Osteoblast (primary cell): ENCODE measurements around the gene C9orf43. TPM values are rescaled to one million over a fixed set of nuclear protein-coding genes. Genes with fewer than 3 reads are reported as not detected.

Source experiments
- DNase-seq: peaks from one replicate; pipeline ENCODE4 v3.0.0; 2011; ENCODE audit warnings: low spot score, mixed read lengths; ENCODE audit not compliant: insufficient read length; ENCODE audit errors: missing footprints
- H2AFZ ChIP-seq: 2 replicates; pipeline ENCODE4 v1.6.0; 2011; ENCODE audit warnings: mild to moderate bottlenecking, low read length
- H3K27ac ChIP-seq: 2 replicates; pipeline ENCODE4 v1.5.1; 2011; ENCODE audit warnings: mild to moderate bottlenecking, low read depth, low read length, moderate library complexity
- H3K27me3 ChIP-seq: 2 replicates; pipeline ENCODE4 v1.6.0; 2012; ENCODE audit warnings: mild to moderate bottlenecking, control low read depth, inconsistent platforms, low read length, moderate library complexity; ENCODE audit not compliant: insufficient read depth
- H3K36me3 ChIP-seq: 2 replicates; pipeline ENCODE4 v1.5.1; 2011; ENCODE audit warnings: mild to moderate bottlenecking, low read length, control low read depth, moderate library complexity; ENCODE audit not compliant: insufficient read depth
- H3K4me1 ChIP-seq: 2 replicates; pipeline ENCODE4 v1.5.1; 2011; ENCODE audit warnings: mild to moderate bottlenecking, low read length, control low read depth, moderate library complexity; ENCODE audit not compliant: insufficient read depth
- H3K4me2 ChIP-seq: 2 replicates; pipeline ENCODE4 v1.6.0; 2011; ENCODE audit warnings: mild to moderate bottlenecking, low read length; ENCODE audit not compliant: insufficient read depth
- H3K4me3 ChIP-seq: fragments of 200-600 bp; sonication (generic); 3 replicates; pipeline ENCODE4 v1.5.1; 2012; ENCODE audit warnings: mild to moderate bottlenecking, low read length, inconsistent platforms; ENCODE audit not compliant: insufficient read depth
- H3K79me2 ChIP-seq: 2 replicates; pipeline ENCODE4 v1.6.0; 2012; ENCODE audit warnings: mild to moderate bottlenecking, low read length, control low read depth, inconsistent platforms; ENCODE audit not compliant: insufficient read depth
- H3K9me3 ChIP-seq: 2 replicates; pipeline ENCODE4 v1.5.1; 2011; ENCODE audit warnings: low read depth, low read length, control low read depth
- H4K20me1 ChIP-seq: 2 replicates; pipeline ENCODE4 v1.6.0; 2012; ENCODE audit warnings: mild to moderate bottlenecking, low read length, control low read depth; ENCODE audit not compliant: insufficient read depth
- total RNA-seq: library from RNA; depleted of rRNA; stranded (reverse); fragments of >200 nt; gene quantifications from 2 replicates; pipeline ENCODE4 v1.2.3, GENCODE V29; 2012
- TF ChIP-seq, protein P1 (sequence below): IDR thresholded peaks from 2 replicates; pipeline ENCODE4 v1.5.1; 2011; ENCODE audit warnings: mild to moderate bottlenecking, low read depth, low read length, moderate library complexity; ENCODE audit errors: extremely low read depth

The C9orf43 gene
- total RNA-seq, 1 donor, result 0.36 TPM

DNA sequence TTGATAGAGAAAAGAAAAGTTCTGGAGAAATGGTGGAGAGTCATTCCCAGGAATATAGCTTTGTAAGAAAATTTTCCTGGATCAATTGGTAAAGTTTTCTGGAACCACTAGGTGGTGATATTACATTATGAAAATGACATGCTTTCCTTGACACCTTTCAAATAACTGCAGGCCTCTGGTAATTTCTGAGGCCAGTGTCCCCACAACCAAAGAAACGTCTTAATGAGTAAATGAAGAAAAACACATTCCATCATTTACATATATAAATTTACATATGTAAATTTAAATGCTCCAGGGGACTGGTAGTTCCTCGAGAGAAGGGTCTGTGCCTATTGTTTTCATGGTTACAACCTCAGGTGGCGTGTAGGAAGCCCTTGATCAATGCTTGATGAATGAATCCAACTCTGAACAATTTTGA, 35.8 kb downstream of the C9orf43 start:
- Histone ChIP-seq H3K36me3 (no peaks in the 10 kb centered on the region), H3K79me2 (no peaks in the 10 kb centered on the region), H2AFZ (no peak overlapping the region), H3K9me3 (no peaks in the 10 kb centered on the region), H3K4me2 (no peak overlapping the region), H3K27ac (no peak overlapping the region), H3K4me1 (no peaks in the 10 kb centered on the region), H3K27me3 (no peaks in the 10 kb centered on the region), H3K4me3 (no peak overlapping the region), H4K20me1 (no peaks in the 10 kb centered on the region)
- TF ChIP-seq, protein P1, sequence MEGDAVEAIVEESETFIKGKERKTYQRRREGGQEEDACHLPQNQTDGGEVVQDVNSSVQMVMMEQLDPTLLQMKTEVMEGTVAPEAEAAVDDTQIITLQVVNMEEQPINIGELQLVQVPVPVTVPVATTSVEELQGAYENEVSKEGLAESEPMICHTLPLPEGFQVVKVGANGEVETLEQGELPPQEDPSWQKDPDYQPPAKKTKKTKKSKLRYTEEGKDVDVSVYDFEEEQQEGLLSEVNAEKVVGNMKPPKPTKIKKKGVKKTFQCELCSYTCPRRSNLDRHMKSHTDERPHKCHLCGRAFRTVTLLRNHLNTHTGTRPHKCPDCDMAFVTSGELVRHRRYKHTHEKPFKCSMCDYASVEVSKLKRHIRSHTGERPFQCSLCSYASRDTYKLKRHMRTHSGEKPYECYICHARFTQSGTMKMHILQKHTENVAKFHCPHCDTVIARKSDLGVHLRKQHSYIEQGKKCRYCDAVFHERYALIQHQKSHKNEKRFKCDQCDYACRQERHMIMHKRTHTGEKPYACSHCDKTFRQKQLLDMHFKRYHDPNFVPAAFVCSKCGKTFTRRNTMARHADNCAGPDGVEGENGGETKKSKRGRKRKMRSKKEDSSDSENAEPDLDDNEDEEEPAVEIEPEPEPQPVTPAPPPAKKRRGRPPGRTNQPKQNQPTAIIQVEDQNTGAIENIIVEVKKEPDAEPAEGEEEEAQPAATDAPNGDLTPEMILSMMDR, result peak; percentile 52
- peak; percentile 87 for DNase-seq

DNA sequence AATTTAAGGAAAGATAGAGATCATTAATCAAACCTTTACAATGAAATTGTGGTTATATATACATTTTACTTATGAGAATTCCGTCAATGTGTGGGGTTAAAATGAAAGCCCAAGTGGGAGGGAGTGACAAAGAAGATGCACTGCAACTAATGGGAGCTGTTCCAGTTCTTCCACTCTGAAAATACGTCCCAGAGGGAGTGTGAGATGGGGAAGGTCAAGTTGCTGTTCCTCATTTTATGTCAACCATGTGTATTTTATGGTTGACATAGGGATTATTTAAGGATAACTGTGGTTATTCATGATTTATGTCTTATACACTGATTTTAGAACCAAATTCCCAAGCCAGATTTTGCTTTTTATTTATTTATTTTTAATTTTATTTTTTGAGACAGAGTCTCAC, 38.8 kb downstream of the C9orf43 start:
- H2AFZ ChIP-seq, result no peak overlapping the region
- H3K4me1 ChIP-seq, result peaks cover 4% of the 10 kb centered on the region
- no peak for DNase-seq
- H3K9me3 ChIP-seq, result no peaks in the 10 kb centered on the region
- no peaks in the 10 kb centered on the region for H4K20me1 ChIP-seq
- no peaks in the 10 kb centered on the region for H3K27me3 ChIP-seq
- no peak overlapping the region for H3K4me2 ChIP-seq
- H3K27ac ChIP-seq, result no peak overlapping the region
- H3K79me2 ChIP-seq, result no peaks in the 10 kb centered on the region
- H3K4me3 ChIP-seq, result no peak overlapping the region
- TF ChIP-seq, protein P1, result no peak
- H3K36me3 ChIP-seq, result no peaks in the 10 kb centered on the region

DNA sequence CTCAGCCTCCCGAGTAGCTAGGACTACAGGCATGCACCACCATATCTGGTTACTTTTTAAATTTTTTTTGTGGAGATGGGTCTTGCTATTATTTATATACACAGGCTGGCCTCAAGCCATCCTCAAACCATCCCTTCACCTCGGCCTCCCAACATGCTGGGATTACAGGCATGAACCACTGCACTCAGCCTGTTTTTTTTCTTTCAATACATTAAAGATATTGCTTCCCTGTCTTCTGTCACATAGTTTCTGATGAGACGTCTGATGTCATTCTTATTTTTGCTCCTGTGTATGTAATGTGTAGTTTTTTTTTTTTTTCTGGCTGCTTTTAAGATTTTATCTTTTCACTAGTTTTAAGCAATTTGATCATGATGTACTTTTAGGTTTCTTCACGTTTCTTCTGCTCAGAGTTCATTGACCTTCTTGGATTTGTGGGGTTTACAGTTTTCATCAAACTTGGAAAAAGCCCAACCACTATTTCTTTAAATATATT, 41.6 kb downstream of the C9orf43 start:
- H3K4me3 ChIP-seq, result no peak overlapping the region
- no peak overlapping the region for H3K27ac ChIP-seq
- DNase-seq, result no peak
- TF ChIP-seq, protein P1, result no peak
- H3K79me2 ChIP-seq, result no peaks in the 10 kb centered on the region
- peaks cover 28% of the 10 kb centered on the region for H3K4me1 ChIP-seq
- H2AFZ ChIP-seq, result no peak overlapping the region
- no peaks in the 10 kb centered on the region for H3K27me3 ChIP-seq
- H3K4me2 ChIP-seq, result no peak overlapping the region
- no peaks in the 10 kb centered on the region for H3K9me3 ChIP-seq
- H3K36me3 ChIP-seq, result no peaks in the 10 kb centered on the region
- H4K20me1 ChIP-seq, result no peaks in the 10 kb centered on the region

DNA sequence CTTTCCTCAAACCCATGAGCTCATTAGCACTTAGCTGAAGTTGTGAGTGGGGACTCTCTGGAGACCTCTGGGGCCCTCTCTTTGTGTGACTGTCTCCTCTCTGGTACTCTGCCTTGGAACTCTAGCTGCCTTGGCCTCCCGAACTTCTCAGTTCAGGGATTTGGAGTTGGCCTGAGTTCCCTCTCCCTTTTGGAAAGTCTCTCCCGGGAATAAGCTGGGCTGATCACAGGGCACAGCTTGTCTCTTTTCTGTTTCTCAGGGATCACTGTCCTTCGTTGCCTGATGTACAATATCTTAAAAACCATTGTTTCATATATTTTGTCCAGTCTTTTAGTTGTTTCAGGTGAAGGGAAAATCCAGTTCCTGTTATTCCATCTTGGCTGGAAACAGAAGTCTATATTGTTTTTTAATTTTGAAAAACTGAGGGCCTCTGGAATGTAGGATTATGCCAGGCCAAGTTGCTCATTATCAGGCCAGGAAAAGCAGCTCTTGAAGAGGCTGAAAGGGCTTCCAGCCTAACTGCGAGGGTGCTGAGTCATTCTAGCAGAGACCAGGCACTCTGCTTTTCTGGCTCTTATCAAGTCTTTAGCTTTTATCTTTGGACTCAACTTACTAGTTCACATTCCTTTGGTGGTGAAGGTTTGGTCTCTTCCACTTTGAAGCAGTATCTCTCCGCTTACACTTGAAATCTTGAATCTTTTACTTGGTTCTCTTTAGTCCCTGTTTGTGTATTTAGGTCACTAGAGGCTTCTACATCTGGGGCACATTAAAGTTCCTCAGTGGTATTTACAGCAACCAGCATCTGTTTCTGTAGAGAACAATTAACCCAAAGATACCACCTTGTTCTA, 44.6 kb downstream of the C9orf43 start:
- H4K20me1 ChIP-seq, result no peaks in the 10 kb centered on the region
- no peaks in the 10 kb centered on the region for H3K36me3 ChIP-seq
- peak; percentile 80 for DNase-seq
- H2AFZ ChIP-seq, result peak overlapping the region; percentile 83
- H3K27me3 ChIP-seq, result no peaks in the 10 kb centered on the region
- peak overlapping the region; percentile 17 for H3K4me2 ChIP-seq
- H3K4me3 ChIP-seq, result no peak overlapping the region
- peak overlapping the region; percentile 88 for H3K27ac ChIP-seq
- H3K9me3 ChIP-seq, result no peaks in the 10 kb centered on the region
- no peaks in the 10 kb centered on the region for H3K79me2 ChIP-seq
- H3K4me1 ChIP-seq, result peaks cover 28% of the 10 kb centered on the region
- TF ChIP-seq, protein P1, result no peak
